Measurements from ENCODE around the gene BDKRB2. TPM values are rescaled to one million over a fixed set of nuclear protein-coding genes. Genes with fewer than 3 reads are reported as not detected.

The BDKRB2 gene
- total and polyA plus RNA-seq, 2 experiments from 2014 or later, result 4.4 to 5.9 TPM

DNA sequence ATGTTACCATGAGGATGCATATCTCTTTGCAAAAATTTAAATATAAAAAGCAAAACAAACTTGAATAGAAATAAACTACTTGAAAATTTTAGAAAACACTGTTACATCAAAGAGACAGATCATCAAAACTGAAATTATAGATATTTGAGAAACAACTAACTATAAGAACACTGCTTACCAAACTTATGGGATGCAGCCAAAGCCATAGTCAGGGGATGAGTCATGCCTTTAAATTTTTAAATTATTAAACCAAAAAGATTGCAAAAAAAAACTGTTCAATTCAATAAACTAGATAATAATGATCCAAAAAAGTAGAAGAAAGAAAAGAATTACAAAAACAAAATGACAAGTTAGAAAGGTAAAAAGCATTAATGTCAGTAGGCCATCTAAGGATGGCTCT, 7.5 kb downstream of the BDKRB2 start:
- no peaks in the 10 kb centered on the region for H3K36me3 ChIP-seq (replicated peaks; ENCODE audit: insufficient read depth, low read depth)
- H2AFZ ChIP-seq, result no peak overlapping the region
- no peak overlapping the region for H3K4me3 ChIP-seq
- H3K27me3 ChIP-seq, result no peaks in the 10 kb centered on the region
- no peaks in the 10 kb centered on the region for H4K20me1 ChIP-seq (ENCODE audit: insufficient read depth, poor library complexity, severe bottlenecking)
- no peaks in the 10 kb centered on the region for H3K9me3 ChIP-seq (ENCODE audit: low read depth)
- no peak overlapping the region for H3K27ac ChIP-seq
- H3K79me2 ChIP-seq, result no peaks in the 10 kb centered on the region
- no peak for DNase-seq (ENCODE audit: low spot score)
- TF ChIP-seq, protein P1, sequence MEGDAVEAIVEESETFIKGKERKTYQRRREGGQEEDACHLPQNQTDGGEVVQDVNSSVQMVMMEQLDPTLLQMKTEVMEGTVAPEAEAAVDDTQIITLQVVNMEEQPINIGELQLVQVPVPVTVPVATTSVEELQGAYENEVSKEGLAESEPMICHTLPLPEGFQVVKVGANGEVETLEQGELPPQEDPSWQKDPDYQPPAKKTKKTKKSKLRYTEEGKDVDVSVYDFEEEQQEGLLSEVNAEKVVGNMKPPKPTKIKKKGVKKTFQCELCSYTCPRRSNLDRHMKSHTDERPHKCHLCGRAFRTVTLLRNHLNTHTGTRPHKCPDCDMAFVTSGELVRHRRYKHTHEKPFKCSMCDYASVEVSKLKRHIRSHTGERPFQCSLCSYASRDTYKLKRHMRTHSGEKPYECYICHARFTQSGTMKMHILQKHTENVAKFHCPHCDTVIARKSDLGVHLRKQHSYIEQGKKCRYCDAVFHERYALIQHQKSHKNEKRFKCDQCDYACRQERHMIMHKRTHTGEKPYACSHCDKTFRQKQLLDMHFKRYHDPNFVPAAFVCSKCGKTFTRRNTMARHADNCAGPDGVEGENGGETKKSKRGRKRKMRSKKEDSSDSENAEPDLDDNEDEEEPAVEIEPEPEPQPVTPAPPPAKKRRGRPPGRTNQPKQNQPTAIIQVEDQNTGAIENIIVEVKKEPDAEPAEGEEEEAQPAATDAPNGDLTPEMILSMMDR (IDR thresholded peaks at IDR 0.05; ENCODE audit: poor library complexity), result no peak
- no peak for TF ChIP-seq EZH2 (IDR thresholded peaks at IDR 0.05; ENCODE audit: borderline replicate concordance)
- H3K4me1 ChIP-seq (ENCODE audit: insufficient read depth), result no peaks in the 10 kb centered on the region
- H3K9me2 ChIP-seq (replicated peaks; ENCODE audit: insufficient read depth), result no peaks in the 10 kb centered on the region
- no peak overlapping the region for H3K4me2 ChIP-seq

DNA sequence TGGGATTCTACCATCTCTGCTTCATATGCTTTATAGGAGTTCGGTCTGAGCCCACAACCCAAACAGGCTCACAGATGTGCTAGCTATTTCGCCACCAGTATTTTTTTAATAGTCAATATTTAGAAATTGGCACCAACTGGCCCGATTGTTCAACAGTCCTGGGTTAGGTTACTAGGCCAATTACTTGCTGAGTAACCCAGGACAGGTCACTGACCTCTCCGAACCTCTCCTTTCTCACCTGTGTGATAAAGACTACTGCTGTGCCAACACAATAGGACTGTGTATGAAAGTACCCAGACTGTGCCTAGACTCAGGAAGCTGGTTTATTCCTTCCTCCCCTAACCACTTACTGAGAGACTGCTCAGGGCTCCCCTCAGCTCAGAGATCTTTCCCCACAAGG, 8.3 kb downstream of the BDKRB2 start:
- no peaks in the 10 kb centered on the region for H3K79me2 ChIP-seq

DNA sequence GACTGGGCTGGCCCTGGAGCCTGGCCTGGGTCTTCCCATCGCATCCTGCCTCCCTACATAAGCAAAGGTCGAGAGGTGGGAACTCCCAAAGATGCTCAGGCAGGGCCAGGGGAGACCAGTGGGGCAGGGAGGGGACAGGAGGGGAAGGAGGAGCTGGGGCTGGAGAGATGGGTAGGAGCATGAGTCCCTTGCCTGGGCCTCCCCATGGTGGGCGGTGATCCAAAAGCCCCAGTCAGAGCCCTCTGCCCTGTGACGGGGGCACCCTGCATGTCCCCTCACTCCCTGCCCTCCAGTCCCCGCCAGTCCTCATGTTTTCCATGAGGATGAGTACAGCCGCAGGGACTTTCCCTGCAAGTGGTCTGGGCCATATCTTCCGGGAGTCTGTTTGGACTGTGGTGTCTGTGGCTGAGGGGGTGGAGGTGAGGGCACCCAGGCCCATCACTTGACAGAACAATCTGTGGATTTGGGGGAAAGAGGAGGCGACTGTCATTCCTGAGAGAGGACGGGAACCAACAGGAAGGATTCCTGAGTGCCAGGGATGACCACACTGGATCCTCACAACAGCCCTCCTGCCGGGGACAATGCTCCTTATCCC, 9.3 kb downstream of the BDKRB2 start:
- WGBS (ENCODE audit: low lambda C conversion rate, missing lambda C conversion rate), result 87% methylated on average over 9 of the region's 10 CpGs
- H3K27ac ChIP-seq, result no peak overlapping the region

More for the DNA sequence above, 8.3 kb downstream of the BDKRB2 start:
- Histone ChIP-seq H3K36me3 (replicated peaks; ENCODE audit: insufficient read depth, low read depth) (no peaks in the 10 kb centered on the region), H3K9me3 (ENCODE audit: low read depth) (no peaks in the 10 kb centered on the region), H4K20me1 (ENCODE audit: insufficient read depth, poor library complexity, severe bottlenecking) (no peaks in the 10 kb centered on the region), H3K9me2 (replicated peaks; ENCODE audit: insufficient read depth) (no peaks in the 10 kb centered on the region), H3K4me1 (ENCODE audit: insufficient read depth) (no peaks in the 10 kb centered on the region), H3K27me3 (no peaks in the 10 kb centered on the region), H3K27ac (no peak overlapping the region), H3K4me3 (no peak overlapping the region), H2AFZ (no peak overlapping the region), H3K4me2 (no peak overlapping the region)
- no peak for DNase-seq (ENCODE audit: low spot score)
- no peak for TF ChIP-seq EZH2phosphoT487 (IDR thresholded peaks at IDR 0.05; ENCODE audit: low read depth, severe bottlenecking, unreplicated experiment)
- WGBS (ENCODE audit: low lambda C conversion rate, missing lambda C conversion rate), result 100% methylated on average over 4 of the region's 4 CpGs

DNA sequence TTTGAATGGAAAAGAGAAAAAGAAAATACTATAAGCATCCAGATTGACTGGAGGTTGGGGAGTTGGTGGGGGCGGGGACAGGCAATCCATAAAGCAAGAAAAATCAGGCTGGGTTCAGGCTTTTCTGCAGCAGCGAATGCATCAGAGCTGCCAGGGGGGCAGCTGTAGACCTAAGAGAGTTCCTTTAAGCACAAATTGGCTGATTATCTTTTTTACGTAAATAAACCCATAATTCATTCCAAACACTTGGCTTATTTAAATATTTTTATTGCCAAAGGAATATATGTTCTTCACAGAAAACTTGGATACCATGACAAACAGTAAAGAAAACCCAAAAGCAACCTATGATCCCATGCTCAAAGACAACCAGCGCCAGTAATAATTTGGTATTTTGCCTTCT, 10.2 kb downstream of the BDKRB2 start:
- DNase-seq (ENCODE audit: low spot score), result no peak

More for the DNA sequence above, 9.3 kb downstream of the BDKRB2 start:
- Histone ChIP-seq H3K4me2 (no peak overlapping the region), H3K9me3 (ENCODE audit: low read depth) (no peaks in the 10 kb centered on the region), H4K20me1 (ENCODE audit: insufficient read depth, poor library complexity, severe bottlenecking) (no peaks in the 10 kb centered on the region), H3K27me3 (no peaks in the 10 kb centered on the region), H3K79me2 (no peaks in the 10 kb centered on the region), H2AFZ (no peak overlapping the region), H3K4me3 (no peak overlapping the region), H3K36me3 (replicated peaks; ENCODE audit: insufficient read depth, low read depth) (no peaks in the 10 kb centered on the region), H3K9me2 (replicated peaks; ENCODE audit: insufficient read depth) (no peaks in the 10 kb centered on the region), H3K4me1 (ENCODE audit: insufficient read depth) (no peaks in the 10 kb centered on the region)
- DNase-seq (ENCODE audit: low spot score), result no peak
- TF ChIP-seq EZH2 (IDR thresholded peaks at IDR 0.05; ENCODE audit: borderline replicate concordance) (no peak), EZH2phosphoT487 (IDR thresholded peaks at IDR 0.05; ENCODE audit: low read depth, severe bottlenecking, unreplicated experiment) (no peak)
- TF ChIP-seq, protein P1 (IDR thresholded peaks at IDR 0.05; ENCODE audit: poor library complexity), result no peak

More for the DNA sequence above, 10.2 kb downstream of the BDKRB2 start:
- no peaks in the 10 kb centered on the region for H3K79me2 ChIP-seq
- H3K36me3 ChIP-seq (replicated peaks; ENCODE audit: insufficient read depth, low read depth), result no peaks in the 10 kb centered on the region
- TF ChIP-seq, protein P1 (IDR thresholded peaks at IDR 0.05; ENCODE audit: poor library complexity), result no peak
- TF ChIP-seq EZH2phosphoT487 (IDR thresholded peaks at IDR 0.05; ENCODE audit: low read depth, severe bottlenecking, unreplicated experiment), result no peak
- TF ChIP-seq EZH2 (IDR thresholded peaks at IDR 0.05; ENCODE audit: borderline replicate concordance), result no peak
- no peak overlapping the region for H3K4me3 ChIP-seq
- H2AFZ ChIP-seq, result no peak overlapping the region
- no peak overlapping the region for H3K27ac ChIP-seq
- no peaks in the 10 kb centered on the region for H3K9me3 ChIP-seq (ENCODE audit: low read depth)
- no peak overlapping the region for H3K4me2 ChIP-seq
- H3K27me3 ChIP-seq, result no peaks in the 10 kb centered on the region
- peaks cover 3% of the 10 kb centered on the region for H3K4me1 ChIP-seq (ENCODE audit: insufficient read depth)
- no peaks in the 10 kb centered on the region for H4K20me1 ChIP-seq (ENCODE audit: insufficient read depth, poor library complexity, severe bottlenecking)
- no peaks in the 10 kb centered on the region for H3K9me2 ChIP-seq (replicated peaks; ENCODE audit: insufficient read depth)
- 85% methylated on average over 4 of the region's 4 CpGs for WGBS (ENCODE audit: low lambda C conversion rate, missing lambda C conversion rate)
